GM19025 (cell line): ENCODE results near the gene MYNN.
A peak's percentile ranks its signal among the peaks of the same experiment; 100 is the strongest.

Experiments
- ATAC-seq: cut with Tn5 transposase; IDR thresholded peaks from one replicate; pipeline ENCODE4 v1.9.1; 2021; ENCODE audit warnings: mild to moderate bottlenecking, low read depth, moderate library complexity; ENCODE audit not compliant: unreplicated experiment

The MYNN gene

DNA sequence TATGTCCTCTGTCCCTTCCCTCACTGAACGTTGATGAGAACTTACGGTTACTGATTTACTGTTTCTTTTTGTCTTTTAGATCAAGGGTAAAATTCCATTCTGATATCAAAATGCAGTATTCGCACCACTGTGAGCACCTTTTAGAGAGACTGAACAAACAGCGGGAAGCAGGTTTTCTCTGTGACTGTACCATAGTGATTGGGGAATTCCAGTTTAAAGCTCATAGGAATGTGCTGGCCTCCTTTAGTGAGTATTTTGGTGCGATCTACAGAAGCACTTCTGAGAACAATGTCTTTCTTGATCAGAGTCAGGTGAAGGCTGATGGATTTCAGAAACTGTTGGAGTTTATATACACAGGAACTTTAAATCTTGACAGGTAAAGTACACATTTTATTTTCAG lies 990 bp downstream of the MYNN start:
- no peak for ATAC-seq

DNA sequence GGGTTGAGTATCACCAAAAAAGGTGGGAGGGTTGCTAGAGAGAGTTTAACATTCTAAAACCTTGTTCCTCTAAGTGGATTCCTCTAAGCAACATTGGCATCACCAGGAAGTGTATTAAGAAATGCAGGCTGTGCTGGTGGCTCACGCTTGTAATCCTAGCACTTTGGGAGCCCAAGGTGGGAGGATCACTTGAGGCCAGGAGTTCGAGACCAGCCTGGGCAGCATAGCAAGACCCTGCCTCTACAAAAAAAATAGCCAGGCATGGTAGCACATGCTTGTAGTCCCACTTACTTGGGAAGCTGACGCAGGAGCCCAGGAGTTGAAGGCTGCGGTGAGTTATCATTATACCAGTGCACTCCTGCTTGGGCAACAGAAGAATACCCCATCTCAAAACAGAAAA lies 4.6 kb downstream of the MYNN start:
- no peak for ATAC-seq

DNA sequence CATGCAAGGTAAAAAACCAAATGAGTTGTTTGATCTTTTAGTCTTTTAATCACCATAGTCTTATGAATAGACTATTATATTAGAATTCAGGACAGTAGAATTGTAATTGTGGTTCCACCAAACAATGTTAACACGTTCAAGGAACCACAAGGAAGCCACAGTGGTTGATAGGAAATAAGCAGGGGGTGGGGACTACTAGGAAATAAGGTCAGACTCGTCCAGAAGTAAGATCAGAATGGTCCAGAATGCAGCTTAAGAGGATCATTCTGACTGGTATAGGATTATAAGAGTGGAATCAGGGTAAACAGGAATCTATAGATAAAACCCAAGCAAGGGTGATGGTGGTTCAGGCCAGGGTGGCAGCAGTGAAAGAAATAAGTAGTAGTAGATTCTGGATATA lies 7.5 kb downstream of the MYNN start:
- no peak for ATAC-seq

DNA sequence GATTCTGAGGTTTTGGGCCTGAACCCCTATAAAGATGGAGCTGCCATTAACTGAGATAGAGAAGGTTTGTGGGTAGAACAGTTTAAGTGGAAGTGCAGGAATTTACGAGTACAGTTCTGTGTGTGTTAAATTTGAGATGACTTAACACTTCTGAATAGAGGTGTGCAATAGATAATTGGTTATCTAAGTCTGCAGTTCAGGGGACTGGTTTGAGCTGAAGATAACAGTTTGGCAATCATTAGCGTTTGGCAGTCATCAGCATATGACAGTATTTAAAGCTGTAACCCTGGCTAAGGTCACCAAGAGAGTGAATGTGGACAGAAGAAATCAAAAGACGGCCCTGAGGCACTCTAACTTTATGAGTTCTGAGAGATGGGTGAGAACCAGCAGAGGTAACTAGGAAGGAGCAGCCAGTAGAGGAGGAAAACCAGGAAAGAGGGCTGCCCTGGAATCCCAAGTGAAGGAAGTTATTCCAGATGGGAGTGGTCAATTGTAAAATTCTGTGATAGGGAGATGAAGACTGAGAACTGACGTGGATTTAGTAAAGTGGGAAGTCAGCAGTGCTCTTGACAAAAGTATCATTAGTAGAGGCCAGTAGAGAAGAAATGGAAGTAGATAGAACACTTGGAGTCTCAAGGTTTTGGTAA lies 8.1 kb downstream of the MYNN start:
- no peak for ATAC-seq

DNA sequence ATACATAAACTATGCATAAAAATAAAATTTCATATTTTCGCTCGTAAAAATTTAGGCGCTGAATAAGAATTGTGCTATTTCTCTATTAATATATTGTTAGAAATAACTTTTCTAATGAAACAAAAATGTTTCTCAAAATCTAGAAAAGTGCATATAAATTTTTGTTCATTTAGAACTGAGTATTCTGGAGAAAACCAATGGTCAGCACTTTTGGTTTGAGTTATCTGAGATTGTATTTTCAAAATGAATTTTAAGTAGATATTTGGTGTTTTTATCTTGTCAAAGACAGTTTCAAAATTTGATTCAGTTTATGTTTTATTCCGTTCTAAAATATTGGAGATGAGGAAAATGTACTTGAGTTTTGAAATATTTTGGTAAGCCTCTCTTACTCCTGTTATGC lies 13.9 kb downstream of the MYNN start:
- no peak for ATAC-seq

DNA sequence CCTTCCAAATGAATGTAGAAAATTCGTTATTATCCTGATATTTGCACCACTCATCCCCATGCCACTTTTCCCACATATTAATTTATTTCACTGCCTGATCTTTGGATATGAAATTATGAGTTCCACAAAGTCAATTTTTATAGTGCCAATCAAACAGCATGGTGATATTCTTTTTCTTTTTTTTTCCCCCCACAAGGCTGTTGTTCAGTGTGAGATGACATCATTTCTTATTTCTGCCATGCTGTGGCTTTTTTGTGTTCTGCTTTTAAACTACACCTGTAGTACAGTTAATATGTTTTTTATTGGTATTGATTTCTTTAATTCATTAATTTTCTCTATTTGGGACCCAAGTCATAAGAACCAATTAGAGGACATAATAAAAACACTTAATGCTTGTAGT lies 14.6 kb downstream of the MYNN start:
- no peak for ATAC-seq

DNA sequence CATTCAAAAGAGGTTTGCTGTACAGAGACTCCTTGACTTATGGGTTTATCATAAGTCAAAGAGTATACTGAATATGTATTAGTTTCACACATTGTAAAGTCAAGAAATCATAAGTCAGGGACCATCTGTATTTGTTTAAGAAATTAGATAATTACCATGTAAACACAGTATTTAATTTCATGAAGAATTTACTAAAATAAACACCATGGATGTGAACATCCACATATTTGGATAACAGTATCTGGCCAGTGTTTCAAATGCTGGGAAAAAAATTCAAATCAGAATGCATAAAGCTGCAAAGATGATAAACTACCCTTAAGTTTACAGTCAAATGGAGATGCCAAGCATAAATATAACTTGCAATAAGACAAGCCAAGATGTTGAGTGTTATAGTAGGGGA lies 17.0 kb downstream of the MYNN start:
- no peak for ATAC-seq

DNA sequence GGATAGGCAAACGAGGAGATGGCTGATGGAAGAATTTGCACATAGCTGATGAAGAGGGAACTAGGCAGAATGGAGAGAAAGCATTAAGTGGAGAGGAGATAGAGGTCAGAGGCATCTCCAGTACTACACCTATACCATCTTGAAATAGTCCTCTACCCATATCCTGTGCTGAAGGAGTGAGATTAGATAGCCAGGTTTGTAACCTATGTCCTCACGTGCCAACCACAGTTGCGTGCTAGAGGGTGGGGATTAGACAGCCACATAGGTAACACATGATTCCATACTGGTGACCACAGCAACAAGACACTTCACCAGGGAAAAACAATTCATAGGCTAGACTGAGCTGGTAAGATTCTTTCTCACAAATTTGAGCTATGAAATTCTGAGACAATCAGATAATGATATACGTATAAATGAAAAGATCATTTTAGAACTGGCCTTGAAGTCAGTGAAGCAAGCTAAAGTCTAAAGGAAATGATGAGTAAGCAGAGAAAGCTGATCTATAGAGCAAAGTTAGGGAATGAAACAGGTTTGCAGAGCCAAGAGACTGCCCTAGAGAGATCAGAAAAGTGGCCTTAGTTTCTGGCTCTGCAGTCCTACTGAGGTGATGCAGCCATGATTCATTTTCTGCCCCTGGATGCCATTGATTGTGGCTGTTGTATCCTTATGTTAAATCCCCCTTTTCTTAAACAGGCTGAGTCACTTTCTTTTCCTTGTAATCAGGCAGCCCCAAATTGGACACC lies 17.7 kb downstream of the MYNN start:
- no peak for ATAC-seq

DNA sequence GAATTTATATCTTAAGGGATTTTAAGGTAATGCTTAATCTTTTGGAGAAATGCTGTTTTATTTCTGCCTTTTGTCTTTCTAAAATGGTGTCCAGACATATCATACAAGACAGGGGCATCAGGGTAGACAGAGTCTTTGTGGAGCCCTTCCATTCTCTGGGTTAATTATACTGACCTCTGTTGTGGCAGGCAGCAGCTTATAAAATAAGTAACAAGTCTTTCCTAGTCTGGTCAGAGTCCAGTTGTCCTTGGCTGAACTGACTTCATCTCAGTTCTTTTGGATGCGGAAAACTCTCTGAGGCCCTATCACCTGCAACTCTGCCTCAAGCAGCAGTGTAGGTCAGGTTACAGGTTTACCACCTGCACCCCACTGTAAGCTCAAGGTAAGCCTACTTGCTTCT lies 19.2 kb downstream of the MYNN start:
- no peak for ATAC-seq

DNA sequence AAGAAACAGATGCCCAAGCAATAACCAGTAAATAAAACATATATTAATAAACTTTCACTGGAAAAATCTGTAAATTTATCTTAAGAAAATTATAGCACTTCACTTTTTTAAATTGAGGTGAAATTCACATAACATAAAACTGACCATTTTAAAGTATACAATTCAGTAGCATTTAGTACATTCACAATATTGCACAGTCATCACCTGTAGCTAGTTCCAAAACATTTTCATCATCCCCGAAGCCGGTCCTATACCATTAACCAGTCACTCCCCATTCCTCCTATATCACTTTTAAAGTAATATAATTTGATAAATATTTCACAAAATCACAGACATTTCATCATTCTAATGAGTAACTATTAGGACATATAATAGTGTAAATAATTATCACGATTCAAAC lies 31.5 kb downstream of the MYNN start:
- ATAC-seq, result no peak

DNA sequence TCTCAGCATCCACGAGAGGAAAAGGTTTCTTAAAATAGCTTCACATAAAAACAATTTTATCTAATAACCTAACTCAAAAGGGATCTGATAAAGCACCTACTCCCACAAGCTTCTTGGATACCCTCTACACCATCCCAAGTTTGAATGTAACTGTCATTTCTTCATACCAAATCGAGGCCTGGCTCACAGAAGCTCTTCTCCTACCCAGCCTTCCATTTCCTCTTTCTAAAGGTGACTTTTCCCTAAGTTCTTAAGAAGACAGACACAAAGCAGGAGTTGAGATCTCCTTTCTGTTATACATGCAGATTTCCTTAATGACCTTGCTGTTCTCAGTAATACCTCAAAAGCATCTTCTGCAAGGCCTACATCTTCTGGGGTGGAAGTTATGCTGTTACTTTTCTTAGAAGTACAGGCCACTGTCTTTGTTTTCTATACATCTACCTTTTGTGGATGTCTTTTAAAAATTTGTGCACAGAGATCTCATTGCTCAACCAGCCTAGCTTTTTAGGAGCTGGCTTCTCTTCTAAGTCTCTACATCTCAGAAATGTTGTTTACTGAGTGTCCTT lies 36.1 kb downstream of the MYNN start:
- ATAC-seq, result no peak

DNA sequence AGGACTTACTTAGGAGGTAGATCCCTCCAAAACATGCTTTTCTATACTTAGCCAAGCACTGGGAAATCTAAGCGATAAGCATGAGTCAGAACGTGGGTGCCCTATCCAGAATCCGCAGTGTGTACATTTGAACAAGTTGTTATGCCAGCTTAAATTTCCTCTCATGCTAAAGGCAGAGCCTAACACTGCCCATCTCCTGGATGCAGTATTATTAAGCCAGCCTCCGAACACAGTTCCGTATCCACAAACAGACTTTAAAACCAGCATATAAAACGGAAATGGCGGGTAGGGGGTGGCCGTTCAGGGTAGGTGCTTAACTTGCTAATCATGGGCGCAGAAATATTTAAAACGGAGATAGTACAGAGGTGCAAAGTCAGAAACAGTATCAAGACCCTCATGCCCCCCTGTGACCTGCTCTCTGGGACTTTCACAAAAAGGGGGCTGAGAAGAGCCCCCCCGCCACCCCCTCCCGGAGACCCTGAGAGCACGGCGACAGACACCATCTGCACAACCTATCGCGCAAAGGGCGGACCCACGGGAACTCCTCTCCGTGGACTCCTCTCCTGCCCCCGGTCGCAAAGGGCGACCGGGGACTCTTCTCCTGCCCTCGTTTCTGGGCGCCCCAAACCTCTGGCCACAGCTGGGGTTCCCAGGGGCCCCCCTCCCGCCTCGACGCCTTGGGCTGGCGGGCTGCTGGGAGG lies 38.6 kb downstream of the MYNN start:
- ATAC-seq, result peak; percentile 5

DNA sequence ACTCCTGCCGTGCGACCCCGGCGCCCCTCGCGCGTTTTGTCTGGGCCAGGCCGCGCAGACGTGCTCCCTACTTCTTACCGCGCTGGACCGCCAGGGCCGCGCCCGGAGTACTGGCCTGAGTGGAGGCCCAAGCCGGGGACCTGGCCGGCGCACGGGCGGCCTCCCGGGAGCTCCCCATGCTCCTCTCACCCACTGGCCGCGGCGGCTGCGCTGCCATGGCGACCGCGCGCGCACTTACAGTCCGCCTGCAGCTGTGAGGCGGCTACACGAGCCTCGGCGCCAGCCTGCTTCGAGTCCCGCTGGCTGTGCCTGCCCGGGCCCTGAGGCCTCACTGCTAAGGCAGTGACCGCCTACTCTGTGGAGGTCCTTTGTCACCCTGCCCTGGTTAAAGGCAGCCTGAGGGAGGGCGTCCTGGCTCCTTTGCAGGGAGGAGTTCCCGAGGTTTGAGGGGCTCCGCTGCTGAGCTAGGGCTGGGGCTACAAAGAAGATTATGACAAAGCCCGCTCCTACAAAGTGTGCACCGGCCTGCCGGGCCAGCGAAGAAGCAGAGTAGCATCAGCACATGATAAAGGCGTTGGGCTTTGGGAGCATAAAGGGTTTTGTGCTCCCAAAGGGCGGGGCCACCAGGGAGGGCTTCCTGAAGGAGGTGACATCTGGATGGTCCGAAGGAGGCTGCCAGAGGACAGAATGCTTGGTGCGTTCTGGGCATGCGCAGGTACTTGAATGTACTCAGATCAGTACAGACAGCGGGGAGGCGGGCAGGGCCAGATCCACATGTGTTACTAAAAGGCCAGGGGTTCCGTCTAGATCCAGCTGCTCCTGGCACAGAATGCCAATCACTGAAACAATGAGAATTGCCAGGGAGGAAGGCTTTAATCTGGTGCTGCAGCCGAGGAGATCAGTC lies 39.4 kb downstream of the MYNN start, which contains the start of the genes LRRC34 and LRRIQ4:
LRRC34 (minus strand) TSS at position 573 of the 904 bp plus-strand sequence; CDS start at position 217, 356 bp downstream.
LRRIQ4 (plus strand) TSS at position 539 of the 904 bp plus-strand sequence. CDS start 9,052 bp downstream, outside the sequence.
- ATAC-seq, result peak; percentile 52

DNA sequence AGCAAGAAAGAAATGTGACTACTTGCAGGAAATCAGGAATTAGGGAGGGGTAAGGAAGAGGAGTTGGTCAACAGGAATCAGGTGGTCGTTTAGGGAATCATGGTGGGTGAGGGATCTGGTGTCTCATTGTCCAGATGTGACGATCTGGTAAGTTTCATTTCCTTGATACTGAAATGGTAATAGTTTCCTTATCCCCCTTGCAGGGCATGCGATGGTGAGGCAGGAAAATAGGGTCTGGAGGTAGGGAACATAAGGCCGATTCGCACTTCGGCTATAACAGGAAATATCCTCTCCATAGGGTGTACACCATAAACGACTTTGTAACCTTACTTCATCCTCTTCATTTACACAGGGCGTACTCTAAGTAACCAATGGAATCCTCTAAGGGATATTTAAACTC lies 40.1 kb downstream of the MYNN start:
- ATAC-seq, result no peak

DNA sequence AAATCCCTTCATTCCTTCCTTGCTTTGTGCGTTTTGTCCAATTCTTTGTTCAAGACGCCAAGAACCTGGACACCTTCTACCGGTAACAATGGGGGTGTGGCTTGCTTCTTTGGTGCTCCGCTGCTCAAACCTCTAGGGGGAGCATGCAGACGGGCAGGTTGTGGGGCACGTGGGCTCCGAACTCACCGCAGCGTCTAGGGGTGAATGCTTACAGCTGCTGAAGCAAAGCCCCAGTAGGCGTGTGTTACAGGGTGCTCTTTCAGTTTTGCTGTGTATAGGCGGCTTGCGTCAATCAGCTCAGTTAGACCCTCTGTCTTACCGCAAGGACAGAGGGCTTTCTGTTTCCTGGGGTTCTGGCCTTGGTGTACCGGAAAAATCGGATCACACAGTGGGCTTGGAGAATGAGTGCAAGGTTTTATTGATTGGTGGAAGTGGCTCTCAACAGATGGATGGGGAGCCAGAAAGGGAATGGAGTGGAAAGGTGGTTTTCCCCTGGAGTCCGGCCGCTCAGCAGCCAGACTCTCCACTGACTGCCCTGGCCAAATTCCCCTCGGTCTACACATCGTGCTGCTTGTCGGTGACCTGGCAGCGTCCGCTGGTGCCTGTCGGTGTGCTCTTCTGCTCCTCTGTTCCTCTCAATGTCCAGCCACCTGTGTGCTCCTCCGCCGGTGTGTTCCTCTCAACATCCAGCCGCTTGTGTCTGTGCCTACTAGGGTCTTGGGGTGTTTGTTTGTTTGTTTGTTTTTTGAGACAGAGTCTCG lies 40.7 kb downstream of the MYNN start:
- ATAC-seq, result peak; percentile 83

DNA sequence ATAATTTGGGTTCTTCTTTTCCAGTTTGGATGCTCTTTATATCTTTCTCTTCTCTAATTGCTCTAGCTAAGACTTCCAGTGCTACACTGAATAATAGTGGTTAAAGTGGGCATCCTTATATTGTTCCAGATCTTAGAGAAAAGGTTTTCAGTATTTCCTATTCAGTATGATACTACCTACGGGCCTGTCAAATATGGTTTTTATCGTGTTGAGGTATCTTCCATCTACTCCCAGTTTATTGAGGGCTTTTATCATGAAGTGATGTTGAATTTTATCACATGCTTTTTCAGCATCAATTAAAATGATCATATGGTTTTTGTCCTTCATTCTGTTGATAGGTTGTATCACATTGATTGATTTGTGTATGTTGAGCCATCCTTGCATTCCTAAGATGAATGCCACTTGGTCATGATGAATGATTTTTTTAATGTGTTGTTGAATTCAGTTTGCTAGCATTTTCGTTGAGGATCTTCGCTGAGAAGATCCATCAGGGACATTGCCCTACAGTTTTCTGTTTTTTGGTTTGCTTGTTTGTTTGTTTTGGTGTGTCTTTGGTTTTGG lies 42.5 kb downstream of the MYNN start:
- no peak for ATAC-seq

DNA sequence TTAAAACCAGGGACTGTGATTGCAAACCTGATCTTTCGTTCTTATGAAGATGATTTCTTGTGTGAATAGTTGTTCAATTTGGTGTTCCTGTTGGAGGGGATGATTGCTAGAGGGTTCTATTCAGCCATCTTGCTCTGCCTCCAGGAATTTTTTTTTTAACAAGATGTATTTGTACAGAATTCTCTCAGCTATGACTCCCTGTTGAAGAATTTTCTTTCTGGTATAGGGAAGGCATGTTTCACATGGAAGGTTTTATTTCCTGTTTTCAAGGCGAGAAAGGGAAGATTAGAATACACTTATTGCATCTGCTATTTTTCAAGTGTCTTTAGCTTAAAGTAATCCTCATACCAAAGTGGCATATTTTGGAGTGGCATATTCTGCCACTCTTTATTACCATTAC lies 45.1 kb downstream of the MYNN start:
- ATAC-seq, result no peak

DNA sequence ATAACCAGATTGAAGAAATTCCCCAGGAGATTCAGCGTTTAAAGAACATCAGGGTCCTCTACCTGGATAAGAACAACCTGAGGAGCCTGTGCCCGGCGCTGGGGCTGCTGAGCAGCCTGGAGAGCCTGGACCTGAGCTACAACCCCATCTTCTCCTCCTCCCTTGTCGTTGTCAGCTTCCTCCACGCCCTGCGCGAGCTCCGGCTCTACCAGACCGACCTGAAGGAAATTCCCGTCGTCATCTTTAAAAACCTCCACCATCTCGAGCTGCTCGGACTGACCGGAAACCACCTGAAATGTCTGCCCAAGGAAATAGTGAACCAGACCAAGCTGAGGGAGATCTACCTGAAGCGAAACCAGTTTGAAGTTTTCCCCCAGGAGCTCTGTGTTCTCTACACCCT lies 48.9 kb downstream of the MYNN start:
- ATAC-seq, result no peak

DNA sequence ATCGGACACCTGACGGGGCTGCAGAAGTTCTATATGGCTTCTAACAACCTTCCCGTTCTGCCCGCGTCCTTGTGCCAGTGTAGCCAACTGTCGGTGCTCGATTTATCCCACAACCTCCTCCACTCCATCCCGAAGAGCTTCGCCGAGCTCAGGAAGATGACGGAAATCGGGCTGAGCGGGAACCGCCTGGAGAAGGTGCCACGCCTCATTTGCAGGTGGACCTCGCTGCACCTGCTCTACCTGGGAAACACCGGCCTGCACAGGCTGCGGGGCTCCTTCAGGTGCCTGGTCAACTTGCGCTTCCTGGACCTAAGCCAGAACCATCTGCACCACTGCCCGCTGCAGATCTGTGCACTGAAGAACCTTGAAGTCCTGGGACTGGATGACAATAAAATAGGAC lies 49.3 kb downstream of the MYNN start:
- ATAC-seq, result no peak
